Measurements from ENCODE around the gene RBCK1. TPM values are rescaled to one million over a fixed set of nuclear protein-coding genes. Genes with fewer than 3 reads are reported as not detected.
"Not testable (repeated sequence)": the region's sequence is repeated elsewhere in the genome, so short reads cannot be mapped to it uniquely, and the experiment has no call there.

The RBCK1 gene
- total RNA-seq, 1 donor from 2014 or later = 60.1 TPM

- DNase-seq (ENCODE audit: low spot score) = no peak
These were observed 32.7 kb upstream of the RBCK1 start for GRCh38 chr20:375265-375889.

GRCh38 chr20:376089-376488 is 32.0 kb upstream of the RBCK1 start:
- DNase-seq (ENCODE audit: low spot score) = no peak

GRCh38 chr20:376750-377149 is 31.3 kb upstream of the RBCK1 start:
- no peak for DNase-seq (ENCODE audit: low spot score)

GRCh38 chr20:377578-377977 is 30.5 kb upstream of the RBCK1 start:
- DNase-seq (ENCODE audit: low spot score) = not testable (repeated sequence)

- no peak for DNase-seq (ENCODE audit: low spot score)
These were observed 29.1 kb upstream of the RBCK1 start for GRCh38 chr20:378961-379336.

- peak; percentile 91 for DNase-seq (ENCODE audit: low spot score)
These were observed 27.1 kb upstream of the RBCK1 start for GRCh38 chr20:380763-381580.

GRCh38 chr20:381581-382290 is 26.4 kb upstream of the RBCK1 start:
- DNase-seq (ENCODE audit: low spot score) = peak; percentile 92

- DNase-seq (ENCODE audit: low spot score) = no peak
These were observed 25.6 kb upstream of the RBCK1 start for GRCh38 chr20:382291-383115.

GRCh38 chr20:383889-384288 is 24.2 kb upstream of the RBCK1 start:
- no peak for DNase-seq (ENCODE audit: low spot score)

- no peak for DNase-seq (ENCODE audit: low spot score)
These were observed 23.4 kb upstream of the RBCK1 start for GRCh38 chr20:384723-385122.

GRCh38 chr20:385448-385847 is 22.7 kb upstream of the RBCK1 start:
- DNase-seq (ENCODE audit: low spot score) = no peak

- not testable (repeated sequence) for DNase-seq (ENCODE audit: low spot score)
These were observed 21.5 kb upstream of the RBCK1 start for GRCh38 chr20:386634-387033.

- no peak for DNase-seq (ENCODE audit: low spot score)
These were observed 20.6 kb upstream of the RBCK1 start for GRCh38 chr20:387520-387919.

- DNase-seq (ENCODE audit: low spot score) = no peak
These were observed 19.8 kb upstream of the RBCK1 start for GRCh38 chr20:388034-388994.

GRCh38 chr20:389220-389619 is 18.9 kb upstream of the RBCK1 start:
- no peak for DNase-seq (ENCODE audit: low spot score)

GRCh38 chr20:391041-391711 is 16.9 kb upstream of the RBCK1 start:
- no peak for DNase-seq (ENCODE audit: low spot score)

GRCh38 chr20:393296-393695 is 14.8 kb upstream of the RBCK1 start:
- DNase-seq (ENCODE audit: low spot score) = not testable (repeated sequence)

GRCh38 chr20:396252-396618 is 11.9 kb upstream of the RBCK1 start:
- no peak for DNase-seq (ENCODE audit: low spot score)

- no peak for DNase-seq (ENCODE audit: low spot score)
These were observed 11.3 kb upstream of the RBCK1 start for GRCh38 chr20:396619-397431.

Measured in mesenteric fat pad (tissue), 1 donor.